ENCODE data around the gene PARP3. TPM values are rescaled to one million over a fixed set of nuclear protein-coding genes. Genes with fewer than 3 reads are reported as not detected.

Gene PARP3
- polyA plus RNA-seq, 6 donors from 2014 or later = 3.5 to 8.4 (median 4.5) TPM

DNA sequence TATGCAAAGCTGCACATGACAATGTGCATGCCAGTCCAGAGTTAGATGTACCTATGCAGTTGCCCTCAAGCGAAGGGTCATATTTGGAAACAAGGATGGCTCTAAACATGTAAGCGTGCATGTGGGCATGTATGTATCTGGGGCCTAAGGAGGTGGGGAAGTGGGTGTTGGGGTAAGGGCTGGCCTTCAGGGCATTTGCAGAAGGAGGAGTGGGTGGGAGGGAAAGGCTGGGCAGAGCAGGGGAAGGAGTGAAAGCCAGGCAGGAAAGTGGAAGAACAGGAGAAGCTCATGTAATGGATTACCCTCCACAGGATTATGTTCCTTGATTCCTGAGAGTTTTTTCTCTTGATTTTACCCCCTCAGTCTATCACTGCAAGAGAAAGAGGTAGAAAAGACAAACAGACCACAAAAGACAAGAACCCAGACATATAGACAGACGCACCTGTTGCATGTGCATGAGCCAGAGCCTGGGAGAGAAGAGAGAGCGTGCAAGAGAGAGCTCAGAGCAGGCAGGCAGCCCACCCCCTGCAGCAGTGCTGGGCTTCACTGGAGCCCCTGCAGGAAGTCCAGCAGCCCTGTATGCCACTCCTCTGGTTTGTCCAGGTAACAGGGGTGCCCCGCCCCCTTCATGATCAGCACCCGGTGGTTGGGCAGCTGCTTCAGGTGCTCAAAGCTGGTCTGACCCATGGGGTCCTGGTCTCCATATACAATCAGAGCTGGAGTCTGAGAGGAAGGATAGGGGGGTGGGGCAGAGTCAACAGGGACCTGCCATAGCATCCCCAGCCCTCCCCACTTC, 26.9 kb downstream of the PARP3 start:
- Mint-ChIP-seq H3K9me3 (no peaks in the 10 kb centered on the region), H3K4me1 (peaks cover 18 to 39% (median 30%) of the 10 kb centered on the region in 3 donors), H3K27me3 (peaks cover 0 to 15% (median 0%) of the 10 kb centered on the region in 3 donors), H3K36me3 (no peaks in the 10 kb centered on the region), H3K27ac (peak overlapping the region in 3 of 6 donors; percentile 13 to 70 (median 20)), H3K4me3 (peak overlapping the region in 6 of 8 donors; percentile 32 to 93 (median 63))
- DNase-seq (no peak), ATAC-seq (ENCODE audit: low read depth in 2 of 2) (no peak)

DNA sequence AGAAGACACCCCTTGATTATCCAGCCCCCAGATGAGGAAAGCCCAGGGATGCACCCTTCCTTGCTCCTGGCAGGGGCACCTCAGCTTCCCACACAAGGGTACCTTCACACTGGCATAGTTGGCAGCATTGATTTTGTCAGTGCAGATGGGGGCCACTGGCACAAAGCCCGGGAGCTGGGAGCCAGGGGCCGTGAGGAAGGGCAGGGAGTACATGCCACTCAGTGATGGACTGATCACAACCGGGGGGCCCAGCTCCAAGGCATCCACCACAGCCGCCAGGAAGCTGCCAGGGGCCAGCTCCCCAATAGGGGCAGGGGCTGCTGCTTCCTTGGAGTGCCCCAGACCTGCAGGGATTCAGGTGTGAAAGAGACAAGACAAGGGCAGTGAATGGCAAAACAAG, 27.7 kb downstream of the PARP3 start:
- DNase-seq = no peak
- Mint-ChIP-seq H3K27me3 (peaks cover 0 to 10% (median 0%) of the 10 kb centered on the region in 3 donors), H3K27ac (no peak overlapping the region), H3K4me3 (peak overlapping the region in 1 of 8 donors; percentile 70), H3K9me3 (no peaks in the 10 kb centered on the region), H3K36me3 (no peaks in the 10 kb centered on the region), H3K4me1 (peaks cover 18 to 43% (median 37%) of the 10 kb centered on the region in 3 donors)
- no peak for ATAC-seq (ENCODE audit: low read depth in 2 of 2)

DNA sequence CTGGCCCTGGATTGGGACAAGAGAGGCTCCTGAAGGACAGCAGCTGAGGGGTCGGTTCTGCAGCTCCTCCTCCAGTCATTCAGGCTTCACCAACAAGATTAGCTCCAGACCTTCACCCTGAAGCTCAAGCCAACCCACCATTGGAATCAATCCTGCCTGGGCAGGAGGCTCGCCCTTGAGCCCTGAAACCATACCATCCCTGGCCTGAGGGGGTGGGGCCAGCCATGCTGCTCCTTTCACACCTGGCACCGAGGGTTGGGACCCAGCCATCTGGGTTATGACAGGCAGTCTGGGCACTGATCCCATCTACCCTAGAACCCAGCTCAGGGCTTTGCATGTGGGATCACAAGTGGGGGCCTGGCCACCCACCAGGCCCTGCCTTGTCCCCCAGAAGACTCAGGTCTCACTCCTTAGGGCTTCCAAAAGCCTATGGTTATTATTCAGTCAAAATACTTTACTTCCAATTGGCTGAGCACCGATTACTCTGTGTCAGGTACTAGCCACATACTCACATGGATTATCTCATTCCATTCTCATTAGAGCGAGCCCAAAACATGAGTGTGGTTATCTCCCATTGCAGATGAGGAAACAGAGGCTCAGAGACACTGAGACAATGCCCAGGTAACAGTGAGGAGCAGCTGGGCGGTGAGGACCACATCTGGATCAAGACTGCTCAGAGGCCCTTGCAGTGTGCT, 28.6 kb downstream of the PARP3 start:
- Mint-ChIP-seq H3K4me3 (peak overlapping the region in 4 of 8 donors; percentile 29 to 83 (median 60)), H3K36me3 (no peaks in the 10 kb centered on the region), H3K27ac (peak overlapping the region in 1 of 6 donors; percentile 44), H3K4me1 (peaks cover 20 to 51% (median 39%) of the 10 kb centered on the region in 3 donors), H3K9me3 (no peaks in the 10 kb centered on the region), H3K27me3 (peaks cover 0 to under 1% (median 0%) of the 10 kb centered on the region in 3 donors)
- ATAC-seq (ENCODE audit: low read depth in 2 of 2) = no peak
- DNase-seq = no peak

- H3K9me3 Mint-ChIP-seq = no peaks in the 10 kb centered on the region
- H3K27me3 Mint-ChIP-seq = no peaks in the 10 kb centered on the region
- DNase-seq (no peak), ATAC-seq (ENCODE audit: low read depth in 2 of 2) (no peak)
- H3K36me3 Mint-ChIP-seq = no peaks in the 10 kb centered on the region
- no peak overlapping the region for H3K27ac Mint-ChIP-seq
- peaks cover 16 to 50% (median 38%) of the 10 kb centered on the region in 3 donors for H3K4me1 Mint-ChIP-seq
- H3K4me3 Mint-ChIP-seq = peak overlapping the region in 4 of 8 donors; percentile 19 to 83 (median 60)
Measured at GRCh38 chr3:51971350-51971749, 29.2 kb downstream of the PARP3 start.

GRCh38 chr3:51974277-51974962, 32.3 kb downstream of the PARP3 start:
- Mint-ChIP-seq H3K27ac (peak overlapping the region in 5 of 6 donors; percentile 49 to 95 (median 85)), H3K27me3 (no peaks in the 10 kb centered on the region), H3K4me1 (peaks cover 16 to 40% (median 33%) of the 10 kb centered on the region in 3 donors), H3K36me3 (no peaks in the 10 kb centered on the region), H3K4me3 (peak overlapping the region; percentile 87 to 97 (median 95)), H3K9me3 (no peaks in the 10 kb centered on the region)
- DNase-seq = peak; percentile 24
- ATAC-seq (ENCODE audit: low read depth in 2 of 2) = peak; percentile 6 to 8

GRCh38 chr3:51974963-51975851, 33.0 kb downstream of the PARP3 start, which contains the start of gene ABHD14A:
ABHD14A (plus strand) TSS chr3:51975064; CDS start chr3:51975136, 72 bp downstream.
- H3K9me3 Mint-ChIP-seq = no peaks in the 10 kb centered on the region
- H3K36me3 Mint-ChIP-seq = no peaks in the 10 kb centered on the region
- H3K27me3 Mint-ChIP-seq = no peaks in the 10 kb centered on the region
- peaks cover 16 to 40% (median 28%) of the 10 kb centered on the region in 3 donors for H3K4me1 Mint-ChIP-seq
- H3K27ac Mint-ChIP-seq = peak within 1 kb of the TSS; percentile 74 to 95 (median 88)
- peak; percentile 78 for DNase-seq
- peak; percentile 80 to 83 for ATAC-seq (ENCODE audit: low read depth in 2 of 2)
- H3K4me3 Mint-ChIP-seq = peak within 1 kb of the TSS; percentile 87 to 97 (median 95)

DNA sequence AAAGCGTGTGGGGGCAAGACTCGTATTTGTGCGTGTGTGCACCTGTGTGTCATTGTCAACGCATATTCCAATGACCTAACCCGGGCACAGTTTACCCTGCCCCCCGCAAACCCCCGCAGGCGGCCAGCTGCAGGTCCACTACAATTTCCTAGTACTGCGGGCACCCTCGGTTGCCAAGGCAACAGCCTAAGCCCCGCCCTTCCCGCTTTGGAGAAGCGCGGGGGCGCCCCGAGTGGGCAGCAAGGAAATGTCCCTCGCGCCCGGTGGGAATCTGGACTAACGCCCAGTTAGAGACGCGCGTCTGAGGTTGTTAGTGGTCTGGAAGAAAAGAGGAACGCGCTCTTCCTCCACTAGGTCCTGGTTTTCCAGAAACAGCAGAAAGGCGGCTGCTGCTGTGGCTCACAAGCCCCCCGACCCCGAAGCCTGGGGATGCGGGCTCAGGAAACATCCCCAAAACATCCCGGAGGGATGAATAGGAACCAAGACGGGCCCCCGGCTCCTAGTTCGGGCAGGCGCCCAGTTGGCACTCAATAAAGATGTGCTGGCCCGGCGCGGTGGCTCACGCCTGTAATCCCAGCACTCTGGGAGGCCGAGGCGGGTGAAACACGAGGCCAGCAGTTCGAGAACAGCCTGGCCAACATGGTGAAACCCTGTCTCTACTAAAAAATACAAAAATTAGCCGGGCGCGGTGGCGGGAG, 33.8 kb downstream of the PARP3 start:
- ATAC-seq (ENCODE audit: low read depth in 2 of 2) (no peak), DNase-seq (peak; percentile 37)
- Mint-ChIP-seq H3K27me3 (no peaks in the 10 kb centered on the region), H3K36me3 (no peaks in the 10 kb centered on the region), H3K4me3 (peak overlapping the region; percentile 83 to 97 (median 91)), H3K9me3 (no peaks in the 10 kb centered on the region), H3K4me1 (peaks cover 19 to 42% (median 28%) of the 10 kb centered on the region in 3 donors), H3K27ac (peak overlapping the region in 4 of 6 donors; percentile 45 to 74 (median 60))

DNA sequence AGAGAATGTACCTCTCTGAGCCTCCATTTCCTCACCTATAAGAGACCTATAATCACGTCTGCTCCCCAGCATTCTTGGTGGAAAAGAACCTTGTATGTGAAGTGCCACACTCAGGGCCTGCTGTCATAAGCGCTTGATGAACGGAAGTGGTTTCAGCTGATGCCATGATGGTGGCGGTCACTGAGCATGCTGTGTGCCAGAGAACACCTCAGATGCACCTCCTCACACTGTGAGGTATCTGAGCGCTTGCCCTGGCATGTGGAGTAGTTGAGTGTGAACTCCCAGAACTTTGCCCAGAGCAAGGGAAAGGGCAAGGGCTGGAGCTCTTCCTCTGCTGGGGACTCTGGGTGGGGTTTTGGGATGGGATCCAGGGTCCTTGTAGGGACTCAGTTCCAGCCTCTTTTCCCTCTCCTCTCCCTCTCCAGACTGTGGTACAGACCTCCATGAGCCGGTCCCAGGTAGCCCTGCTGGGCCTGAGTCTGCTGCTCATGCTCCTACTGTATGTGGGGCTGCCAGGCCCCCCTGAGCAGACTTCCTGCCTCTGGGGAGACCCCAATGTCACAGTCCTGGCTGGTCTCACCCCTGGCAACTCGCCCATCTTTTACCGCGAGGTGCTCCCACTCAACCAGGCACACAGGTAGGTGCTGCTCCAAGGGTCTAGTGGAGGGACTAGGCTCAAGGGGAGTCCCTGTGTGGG, 35.4 kb downstream of the PARP3 start:
- no peak for ATAC-seq (ENCODE audit: low read depth in 2 of 2)
- no peaks in the 10 kb centered on the region for H3K36me3 Mint-ChIP-seq

GRCh38 chr3:51978143-51978502, 36.0 kb downstream of the PARP3 start:
- H3K4me1 Mint-ChIP-seq = peaks cover 31 to 55% (median 41%) of the 10 kb centered on the region in 3 donors

More for the DNA sequence above, 35.4 kb downstream of the PARP3 start:
- Mint-ChIP-seq H3K4me1 (peaks cover 27 to 54% (median 36%) of the 10 kb centered on the region in 3 donors), H3K4me3 (peak overlapping the region in 5 of 8 donors; percentile 25 to 90 (median 56)), H3K27ac (peak overlapping the region in 4 of 6 donors; percentile 53 to 93 (median 85)), H3K9me3 (no peaks in the 10 kb centered on the region), H3K27me3 (no peaks in the 10 kb centered on the region)
- no peak for DNase-seq

GRCh38 chr3:51980253-51980652, 38.1 kb downstream of the PARP3 start:
- ATAC-seq (ENCODE audit: low read depth in 2 of 2) = no peak
- Mint-ChIP-seq H3K27me3 (no peaks in the 10 kb centered on the region), H3K4me1 (peaks cover 32 to 51% (median 38%) of the 10 kb centered on the region in 3 donors), H3K27ac (no peak overlapping the region), H3K9me3 (no peaks in the 10 kb centered on the region), H3K36me3 (no peaks in the 10 kb centered on the region), H3K4me3 (no peak overlapping the region)
- DNase-seq = no peak

More at GRCh38 chr3:51978143-51978502, 36.0 kb downstream of the PARP3 start:
- peak overlapping the region in 1 of 6 donors; percentile 67 for H3K27ac Mint-ChIP-seq
- no peaks in the 10 kb centered on the region for H3K27me3 Mint-ChIP-seq
- H3K9me3 Mint-ChIP-seq = no peaks in the 10 kb centered on the region
- no peaks in the 10 kb centered on the region for H3K36me3 Mint-ChIP-seq
- H3K4me3 Mint-ChIP-seq = no peak overlapping the region
- no peak for DNase-seq
- no peak for ATAC-seq (ENCODE audit: low read depth in 2 of 2)

DNA sequence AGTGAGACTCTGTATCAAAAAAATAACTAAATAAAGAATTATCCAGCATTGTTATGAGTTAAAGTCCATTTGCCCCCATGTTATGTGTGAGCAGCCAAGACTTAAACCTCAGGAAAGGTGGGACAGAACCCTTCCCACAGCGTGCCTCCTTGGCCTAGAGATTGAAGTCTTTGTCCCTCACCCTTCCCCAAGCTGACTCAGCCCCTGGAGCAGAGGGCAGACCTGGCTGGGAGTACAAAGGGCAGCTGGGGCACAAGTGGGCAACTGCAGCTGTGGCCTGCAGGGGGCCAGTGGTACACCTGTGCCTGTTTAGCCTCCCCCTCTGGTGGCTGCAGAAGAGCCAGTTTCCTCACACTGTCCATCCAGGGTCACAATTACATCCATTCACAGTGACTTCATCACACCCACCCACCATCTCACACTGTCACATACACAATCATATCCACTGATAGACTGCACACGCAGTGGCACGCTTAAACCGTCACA, 40.2 kb downstream of the PARP3 start:
- Mint-ChIP-seq H3K9me3 (no peaks in the 10 kb centered on the region), H3K4me1 (peaks cover 19 to 38% (median 34%) of the 10 kb centered on the region in 3 donors), H3K36me3 (no peaks in the 10 kb centered on the region), H3K4me3 (peak overlapping the region; percentile 84 to 96 (median 95)), H3K27ac (peak overlapping the region in 4 of 6 donors; percentile 76 to 98 (median 90)), H3K27me3 (no peaks in the 10 kb centered on the region)
- peak; percentile 55 to 61 for ATAC-seq (ENCODE audit: low read depth in 2 of 2)
- peak; percentile 30 for DNase-seq
